Sigmoid colon (tissue), 7 donors: ENCODE results near the gene LEPROT. TPM values are rescaled to one million over a fixed set of nuclear protein-coding genes. Genes with fewer than 3 reads are reported as not detected.
"Not testable (repeated sequence)": the region's sequence is repeated elsewhere in the genome, so short reads cannot be mapped to it uniquely, and the experiment has no call there.

Source experiments
- DNase-seq: peaks from one replicate; pipeline ENCODE4 v3.0.0-alpha.2; 2019
- H3K27ac ChIP-seq, 4 donors: fragments of 200-600 bp; sonication (generic); one replicate each; pipeline ENCODE4 v1.5.1; 2016 to 2019; ENCODE audit warnings: mild to moderate bottlenecking in 1 of 4
- H3K27me3 ChIP-seq, 3 donors: fragments of 200-600 bp; sonication (generic); one replicate each; pipeline ENCODE4 v1.5.1; 2019; ENCODE audit warnings: mild to moderate bottlenecking in 1 of 3
- H3K36me3 ChIP-seq, 4 donors: fragments of 200-600 bp; sonication (generic); one replicate each; pipeline ENCODE4 v1.5.1; 2016 to 2019
- H3K4me1 ChIP-seq, 4 donors: fragments of 200-600 bp; sonication (generic); one replicate each; pipeline ENCODE4 v1.5.1; 2017 to 2019
- H3K4me3 ChIP-seq, 4 donors: fragments of 200-600 bp; sonication (generic); one replicate each; pipeline ENCODE4 v1.5.1; 2017 to 2019; ENCODE audit warnings: mild to moderate bottlenecking in 2 of 4, moderate library complexity in 1 of 4
- H3K9me3 ChIP-seq, 4 donors: fragments of 200-600 bp in 3 of 4; sonication (generic) in 3 of 4; one replicate each; pipeline versions ENCODE4 v1.5.1 to v1.6.1; 2013 to 2019
- CTCF ChIP-seq, 4 experiments: fragments of 450-650 bp in 3 of 4; fragments of 200-600 bp in 1 of 4; IDR thresholded peaks; one replicate each; pipeline ENCODE4 v1.5.1; 2016 to 2019; ENCODE audit warnings: antibody characterized with exemption in 4 of 4, mild to moderate bottlenecking in 3 of 4, moderate library complexity in 2 of 4
- EP300 ChIP-seq, 4 donors: sonication (generic); formaldehyde crosslinking; IDR thresholded peaks; one replicate each; pipeline ENCODE4 v1.6.1; 2017; ENCODE audit warnings: antibody characterized with exemption in 4 of 4
- POLR2A ChIP-seq, 2 donors: fragments of 450-650 bp; IDR thresholded peaks; one replicate each; pipeline ENCODE4 v1.6.1; 2016; ENCODE audit warnings: antibody characterized with exemption in 2 of 2, mild to moderate bottlenecking in 2 of 2, moderate library complexity in 2 of 2
- POLR2AphosphoS5 ChIP-seq, 4 donors: sonication (generic); formaldehyde crosslinking; IDR thresholded peaks; one replicate each; pipeline ENCODE4 v1.6.1; 2017; ENCODE audit warnings: antibody characterized with exemption in 4 of 4
- WGBS, 2 donors: extraction: QIAGEN DNeasy Blood & Tissue Kit; methylation state at CpG; one replicate each; pipeline ENCODE4 v1.1.7; 2013; 5-methylcytosine and 5-hydroxymethylcytosine counted together
- intact Hi-C: fragments of 100-400 bp; cut with DNase I; formaldehyde crosslinking; loops from one replicate; pipeline ENCODE4 v1.15.1; 2023
- polyA plus RNA-seq, 3 donors: library from polyadenylated mRNA; stranded (reverse); fragments of 200-250 nt; gene quantifications; one replicate each; pipeline ENCODE4 v1.2.3, GENCODE V29; 2013
- total RNA-seq, 4 donors: library from RNA; depleted of rRNA; stranded (reverse); fragments of >200 nt; gene quantifications; one replicate each; pipeline ENCODE4 v1.1.0, GENCODE V29; 2016
- donor health status: healthy with polysubstance abuse.
- donor health status: Bipolar disorder and iron deficiency.
- donor health status: healthy.

The LEPROT gene
- total and polyA plus RNA-seq, 7 donors = 14.3 to 67.8 (median 48.2) TPM

DNA sequence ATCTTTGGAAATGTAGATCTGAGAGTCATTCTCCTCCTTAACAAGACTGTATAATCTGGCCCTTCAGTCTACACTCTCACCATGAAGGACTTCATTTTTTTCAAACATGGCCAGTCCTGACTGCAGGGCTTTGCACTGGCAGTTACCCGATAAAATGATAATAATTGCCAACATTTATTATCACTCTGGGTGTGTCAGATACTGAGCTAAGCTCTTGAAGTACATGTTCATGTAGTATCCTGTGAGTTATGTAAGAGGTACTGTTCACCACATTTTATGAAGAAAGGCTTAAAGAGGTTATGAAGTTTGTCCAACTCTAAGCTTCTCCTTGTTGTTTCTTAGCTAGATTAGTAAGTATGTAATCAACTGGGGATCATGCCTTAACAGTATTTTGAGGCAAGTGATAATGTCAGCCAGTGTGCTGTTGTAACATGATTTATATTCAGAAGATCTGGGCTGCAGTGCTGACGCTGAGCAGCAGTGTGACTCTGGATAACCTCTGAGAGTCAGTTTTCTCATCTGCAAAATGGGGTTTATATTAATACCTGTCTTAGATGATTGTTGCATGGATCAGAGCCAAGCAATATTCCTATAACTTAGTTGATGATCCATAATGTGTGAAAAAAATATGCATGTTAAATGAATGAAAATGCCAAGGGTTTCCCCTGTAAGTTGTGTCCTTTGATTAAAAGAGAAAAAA, 42.1 kb upstream of the LEPROT start:
- no peaks in the 10 kb centered on the region for H3K27me3 ChIP-seq
- no peak for DNase-seq
- TF ChIP-seq CTCF (IDR thresholded peaks at IDR 0.05) = no peak
- no peak for TF ChIP-seq EP300 (IDR thresholded peaks at IDR 0.05)
- TF ChIP-seq POLR2A (IDR thresholded peaks at IDR 0.05) = no peak
- TF ChIP-seq POLR2AphosphoS5 (IDR thresholded peaks at IDR 0.05) = no peak
- H3K4me1 ChIP-seq = no peaks in the 10 kb centered on the region
- H3K4me3 ChIP-seq = no peak overlapping the region
- intact Hi-C loops = no loop called here
- H3K9me3 ChIP-seq = no peaks in the 10 kb centered on the region
- 86% methylated on average over 2 of the region's 2 CpGs for WGBS, 2 donors
- no peak overlapping the region for H3K27ac ChIP-seq
- H3K36me3 ChIP-seq = no peaks in the 10 kb centered on the region

GRCh38 chr1:65384426-65384825, 36.0 kb upstream of the LEPROT start:
- H3K27me3 ChIP-seq, intact Hi-C loops, H3K9me3 ChIP-seq, H3K27ac ChIP-seq, H3K36me3 ChIP-seq, H3K4me1 ChIP-seq, DNase-seq, H3K4me3 ChIP-seq: not testable (repeated sequence)
- 93 to 96% methylated on average over 5 of the region's 5 CpGs for WGBS, 2 donors

- H3K27ac ChIP-seq = no peak overlapping the region
- H3K27me3 ChIP-seq = no peaks in the 10 kb centered on the region
- intact Hi-C loops = no loop called here
- no peaks in the 10 kb centered on the region for H3K4me1 ChIP-seq
- no peaks in the 10 kb centered on the region for H3K36me3 ChIP-seq
- 93% methylated on average over 3 of the region's 3 CpGs for WGBS, 2 donors
- H3K9me3 ChIP-seq = no peaks in the 10 kb centered on the region
- TF ChIP-seq POLR2AphosphoS5 (IDR thresholded peaks at IDR 0.05) = no peak
- TF ChIP-seq POLR2A (IDR thresholded peaks at IDR 0.05) = no peak
- TF ChIP-seq EP300 (IDR thresholded peaks at IDR 0.05) = no peak
- no peak for TF ChIP-seq CTCF (IDR thresholded peaks at IDR 0.05)
- no peak overlapping the region for H3K4me3 ChIP-seq
- DNase-seq = no peak
Observed at GRCh38 chr1:65386439-65386838, 34.0 kb upstream of the LEPROT start.

DNA sequence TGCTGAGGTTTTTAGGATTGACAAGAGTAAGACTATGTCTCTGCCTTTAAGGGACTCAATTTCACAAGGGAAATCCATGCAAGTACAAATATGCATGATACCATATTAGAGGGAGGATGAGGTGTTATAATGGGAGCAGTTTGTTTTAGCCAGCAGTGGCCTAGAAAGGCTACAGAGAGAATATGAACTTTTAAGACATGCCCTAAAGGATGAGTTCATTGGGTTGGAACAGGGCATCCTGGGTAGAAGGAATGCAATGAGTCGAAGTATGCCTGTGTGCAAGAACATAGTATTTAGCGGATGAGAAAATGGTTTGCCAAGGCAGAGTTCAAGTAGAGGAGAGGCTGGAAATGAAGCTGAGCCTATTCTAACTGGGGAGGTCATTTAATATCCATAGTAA, 32.6 kb upstream of the LEPROT start:
- DNase-seq = no peak
- Histone ChIP-seq H3K9me3 (no peaks in the 10 kb centered on the region), H3K36me3 (no peaks in the 10 kb centered on the region), H3K27me3 (no peaks in the 10 kb centered on the region), H3K27ac (no peak overlapping the region), H3K4me3 (no peak overlapping the region), H3K4me1 (no peaks in the 10 kb centered on the region)
- intact Hi-C loops = no loop called here
- 87 to 94% methylated on average over 2 of the region's 2 CpGs for WGBS, 2 donors
- TF ChIP-seq EP300 (IDR thresholded peaks at IDR 0.05) = no peak
- TF ChIP-seq POLR2AphosphoS5 (IDR thresholded peaks at IDR 0.05) = no peak
- no peak for TF ChIP-seq POLR2A (IDR thresholded peaks at IDR 0.05)
- no peak for TF ChIP-seq CTCF (IDR thresholded peaks at IDR 0.05)

GRCh38 chr1:65388908-65389695, 31.4 kb upstream of the LEPROT start:
- Histone ChIP-seq H3K9me3 (no peaks in the 10 kb centered on the region), H3K36me3 (no peaks in the 10 kb centered on the region), H3K4me3 (no peak overlapping the region), H3K4me1 (no peaks in the 10 kb centered on the region), H3K27ac (no peak overlapping the region), H3K27me3 (no peaks in the 10 kb centered on the region)
- DNase-seq = no peak
- WGBS, 2 donors = 90 to 92% methylated on average over 3 of the region's 3 CpGs
- TF ChIP-seq POLR2A (IDR thresholded peaks at IDR 0.05) (no peak), EP300 (IDR thresholded peaks at IDR 0.05) (no peak), CTCF (IDR thresholded peaks at IDR 0.05) (no peak), POLR2AphosphoS5 (IDR thresholded peaks at IDR 0.05) (no peak)
- intact Hi-C loops = no loop called here
